ENCODE results near the gene RASSF5.

Gene RASSF5

GRCh38 chr1:206590025-206590758 is 82.9 kb downstream of the RASSF5 start:
- H3K27me3 ChIP-seq (ENCODE audit: control insufficient read depth in 1 of 2, insufficient read depth in 2 of 2, low read length in 2 of 2) = no peaks in the 10 kb centered on the region
- no peaks in the 10 kb centered on the region for H3K9me3 ChIP-seq (ENCODE audit: control insufficient read depth in 2 of 2, low read length in 2 of 2)
- no peak overlapping the region for H3K4me3 ChIP-seq (ENCODE audit: low read length in 2 of 2)
- peaks cover 41 to 73% of the 10 kb centered on the region in 2 donors for H3K36me3 ChIP-seq (ENCODE audit: control insufficient read depth in 2 of 2, insufficient read depth in 2 of 2, low read length in 2 of 2)
- no peak overlapping the region for H3K9ac ChIP-seq (ENCODE audit: low read length in 2 of 2)
- peaks cover 3% of the 10 kb centered on the region for H3K4me1 ChIP-seq (ENCODE audit: control insufficient read depth, insufficient read depth, low read length)
- no peak overlapping the region for H3K27ac ChIP-seq (ENCODE audit: low read length)

- Histone ChIP-seq H3K36me3 (ENCODE audit: control insufficient read depth in 2 of 2, insufficient read depth in 2 of 2, low read length in 2 of 2) (peaks cover 51 to 77% of the 10 kb centered on the region in 2 donors), H3K4me1 (ENCODE audit: control insufficient read depth, insufficient read depth, low read length) (peaks cover 3% of the 10 kb centered on the region), H3K9me3 (ENCODE audit: control insufficient read depth in 2 of 2, low read length in 2 of 2) (no peaks in the 10 kb centered on the region), H3K27me3 (ENCODE audit: control insufficient read depth in 1 of 2, insufficient read depth in 2 of 2, low read length in 2 of 2) (no peaks in the 10 kb centered on the region), H3K4me3 (ENCODE audit: low read length in 2 of 2) (no peak overlapping the region), H3K9ac (ENCODE audit: low read length in 2 of 2) (no peak overlapping the region), H3K27ac (ENCODE audit: low read length) (no peak overlapping the region)
These were observed 83.9 kb downstream of the RASSF5 start for GRCh38 chr1:206591226-206591625.

GRCh38 chr1:206591696-206592095 is 84.4 kb downstream of the RASSF5 start:
- Histone ChIP-seq H3K9ac (ENCODE audit: low read length in 2 of 2) (no peak overlapping the region), H3K27me3 (ENCODE audit: control insufficient read depth in 1 of 2, insufficient read depth in 2 of 2, low read length in 2 of 2) (no peaks in the 10 kb centered on the region), H3K9me3 (ENCODE audit: control insufficient read depth in 2 of 2, low read length in 2 of 2) (no peaks in the 10 kb centered on the region), H3K36me3 (ENCODE audit: control insufficient read depth in 2 of 2, insufficient read depth in 2 of 2, low read length in 2 of 2) (peaks cover 53 to 80% of the 10 kb centered on the region in 2 donors), H3K4me3 (ENCODE audit: low read length in 2 of 2) (no peak overlapping the region), H3K27ac (ENCODE audit: low read length) (no peak overlapping the region), H3K4me1 (ENCODE audit: control insufficient read depth, insufficient read depth, low read length) (peaks cover 3% of the 10 kb centered on the region)

GRCh38 chr1:206593351-206593925 is 86.1 kb downstream of the RASSF5 start:
- Histone ChIP-seq H3K4me3 (ENCODE audit: low read length in 2 of 2) (no peak overlapping the region), H3K4me1 (ENCODE audit: control insufficient read depth, insufficient read depth, low read length) (peaks cover 3% of the 10 kb centered on the region), H3K36me3 (ENCODE audit: control insufficient read depth in 2 of 2, insufficient read depth in 2 of 2, low read length in 2 of 2) (peaks cover 61 to 74% of the 10 kb centered on the region in 2 donors), H3K9me3 (ENCODE audit: control insufficient read depth in 2 of 2, low read length in 2 of 2) (no peaks in the 10 kb centered on the region), H3K27me3 (ENCODE audit: control insufficient read depth in 1 of 2, insufficient read depth in 2 of 2, low read length in 2 of 2) (no peaks in the 10 kb centered on the region), H3K9ac (ENCODE audit: low read length in 2 of 2) (no peak overlapping the region), H3K27ac (ENCODE audit: low read length) (no peak overlapping the region)

- Histone ChIP-seq H3K9me3 (ENCODE audit: control insufficient read depth in 2 of 2, low read length in 2 of 2) (no peaks in the 10 kb centered on the region), H3K4me1 (ENCODE audit: control insufficient read depth, insufficient read depth, low read length) (peaks cover 3% of the 10 kb centered on the region), H3K27me3 (ENCODE audit: control insufficient read depth in 1 of 2, insufficient read depth in 2 of 2, low read length in 2 of 2) (no peaks in the 10 kb centered on the region), H3K9ac (ENCODE audit: low read length in 2 of 2) (no peak overlapping the region), H3K4me3 (ENCODE audit: low read length in 2 of 2) (no peak overlapping the region), H3K27ac (ENCODE audit: low read length) (no peak overlapping the region), H3K36me3 (ENCODE audit: control insufficient read depth in 2 of 2, insufficient read depth in 2 of 2, low read length in 2 of 2) (peaks cover 74 to 76% of the 10 kb centered on the region in 2 donors)
These were observed 88.4 kb downstream of the RASSF5 start for GRCh38 chr1:206595581-206596318.

GRCh38 chr1:206596319-206596666 is 89.0 kb downstream of the RASSF5 start:
- H3K4me3 ChIP-seq (ENCODE audit: low read length in 2 of 2) = no peak overlapping the region
- H3K27ac ChIP-seq (ENCODE audit: low read length) = no peak overlapping the region
- H3K9ac ChIP-seq (ENCODE audit: low read length in 2 of 2) = no peak overlapping the region
- no peaks in the 10 kb centered on the region for H3K9me3 ChIP-seq (ENCODE audit: control insufficient read depth in 2 of 2, low read length in 2 of 2)
- no peaks in the 10 kb centered on the region for H3K27me3 ChIP-seq (ENCODE audit: control insufficient read depth in 1 of 2, insufficient read depth in 2 of 2, low read length in 2 of 2)
- H3K36me3 ChIP-seq (ENCODE audit: control insufficient read depth in 2 of 2, insufficient read depth in 2 of 2, low read length in 2 of 2) = peaks cover 70 to 76% of the 10 kb centered on the region in 2 donors
- H3K4me1 ChIP-seq (ENCODE audit: control insufficient read depth, insufficient read depth, low read length) = peaks cover 3% of the 10 kb centered on the region

GRCh38 chr1:206600527-206600926 is 93.2 kb downstream of the RASSF5 start:
- Histone ChIP-seq H3K36me3 (ENCODE audit: control insufficient read depth in 2 of 2, insufficient read depth in 2 of 2, low read length in 2 of 2) (peaks cover 63 to 69% of the 10 kb centered on the region in 2 donors), H3K4me3 (ENCODE audit: low read length in 2 of 2) (no peak overlapping the region), H3K27ac (ENCODE audit: low read length) (no peak overlapping the region), H3K27me3 (ENCODE audit: control insufficient read depth in 1 of 2, insufficient read depth in 2 of 2, low read length in 2 of 2) (no peaks in the 10 kb centered on the region), H3K4me1 (ENCODE audit: control insufficient read depth, insufficient read depth, low read length) (no peaks in the 10 kb centered on the region), H3K9ac (ENCODE audit: low read length in 2 of 2) (no peak overlapping the region), H3K9me3 (ENCODE audit: control insufficient read depth in 2 of 2, low read length in 2 of 2) (no peaks in the 10 kb centered on the region)

- no peaks in the 10 kb centered on the region for H3K27me3 ChIP-seq (ENCODE audit: control insufficient read depth in 1 of 2, insufficient read depth in 2 of 2, low read length in 2 of 2)
- no peak overlapping the region for H3K27ac ChIP-seq (ENCODE audit: low read length)
- H3K4me1 ChIP-seq (ENCODE audit: control insufficient read depth, insufficient read depth, low read length) = no peaks in the 10 kb centered on the region
- no peak overlapping the region for H3K4me3 ChIP-seq (ENCODE audit: low read length in 2 of 2)
- H3K36me3 ChIP-seq (ENCODE audit: control insufficient read depth in 2 of 2, insufficient read depth in 2 of 2, low read length in 2 of 2) = peaks cover 40 to 48% of the 10 kb centered on the region in 2 donors
- H3K9me3 ChIP-seq (ENCODE audit: control insufficient read depth in 2 of 2, low read length in 2 of 2) = no peaks in the 10 kb centered on the region
- no peak overlapping the region for H3K9ac ChIP-seq (ENCODE audit: low read length in 2 of 2)
These were observed 97.5 kb downstream of the RASSF5 start for GRCh38 chr1:206604861-206605260.

GRCh38 chr1:206606867-206607266 is 99.5 kb downstream of the RASSF5 start:
- Histone ChIP-seq H3K4me3 (ENCODE audit: low read length in 2 of 2) (no peak overlapping the region), H3K9ac (ENCODE audit: low read length in 2 of 2) (no peak overlapping the region), H3K36me3 (ENCODE audit: control insufficient read depth in 2 of 2, insufficient read depth in 2 of 2, low read length in 2 of 2) (peaks cover 30 to 38% of the 10 kb centered on the region in 2 donors), H3K9me3 (ENCODE audit: control insufficient read depth in 2 of 2, low read length in 2 of 2) (no peaks in the 10 kb centered on the region), H3K27me3 (ENCODE audit: control insufficient read depth in 1 of 2, insufficient read depth in 2 of 2, low read length in 2 of 2) (no peaks in the 10 kb centered on the region), H3K4me1 (ENCODE audit: control insufficient read depth, insufficient read depth, low read length) (peaks cover 11% of the 10 kb centered on the region), H3K27ac (ENCODE audit: low read length) (no peak overlapping the region)

- Histone ChIP-seq H3K36me3 (ENCODE audit: control insufficient read depth in 2 of 2, insufficient read depth in 2 of 2, low read length in 2 of 2) (peaks cover 19 to 24% of the 10 kb centered on the region in 2 donors), H3K4me1 (ENCODE audit: control insufficient read depth, insufficient read depth, low read length) (peaks cover 12% of the 10 kb centered on the region), H3K4me3 (ENCODE audit: low read length in 2 of 2) (no peak overlapping the region), H3K9ac (ENCODE audit: low read length in 2 of 2) (no peak overlapping the region), H3K9me3 (ENCODE audit: control insufficient read depth in 2 of 2, low read length in 2 of 2) (no peaks in the 10 kb centered on the region), H3K27ac (ENCODE audit: low read length) (no peak overlapping the region), H3K27me3 (ENCODE audit: control insufficient read depth in 1 of 2, insufficient read depth in 2 of 2, low read length in 2 of 2) (no peaks in the 10 kb centered on the region)
These were observed 100.9 kb downstream of the RASSF5 start for GRCh38 chr1:206608108-206608698.

Data from stomach smooth muscle (tissue), 2 donors.